ENCODE measurements around the gene FBXO5. TPM values are rescaled to one million over a fixed set of nuclear protein-coding genes. Genes with fewer than 3 reads are reported as not detected.

Gene FBXO5
- total and polyA plus RNA-seq, 2 experiments from 2014 or later, result 49.6 to 51.2 TPM

DNA sequence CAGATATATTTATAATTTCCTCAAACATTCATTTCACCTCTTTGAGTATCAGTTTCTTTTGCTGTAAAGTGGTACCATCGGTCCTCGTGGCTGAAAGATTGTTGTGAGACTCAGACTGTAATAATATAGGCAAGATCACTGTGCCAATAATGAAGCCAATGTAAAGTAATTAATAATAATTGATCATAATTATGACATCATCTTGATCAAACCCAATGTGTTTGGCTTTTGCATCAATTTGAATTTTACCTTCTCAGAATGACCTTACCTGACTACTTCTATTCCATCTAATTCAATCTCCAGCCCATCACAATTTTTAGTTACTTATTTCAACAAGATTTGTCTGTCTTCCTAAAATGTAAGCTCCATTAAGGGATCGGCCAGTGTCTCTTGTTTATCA, 35.5 kb upstream of the FBXO5 start:
- TF ChIP-seq, protein P1, sequence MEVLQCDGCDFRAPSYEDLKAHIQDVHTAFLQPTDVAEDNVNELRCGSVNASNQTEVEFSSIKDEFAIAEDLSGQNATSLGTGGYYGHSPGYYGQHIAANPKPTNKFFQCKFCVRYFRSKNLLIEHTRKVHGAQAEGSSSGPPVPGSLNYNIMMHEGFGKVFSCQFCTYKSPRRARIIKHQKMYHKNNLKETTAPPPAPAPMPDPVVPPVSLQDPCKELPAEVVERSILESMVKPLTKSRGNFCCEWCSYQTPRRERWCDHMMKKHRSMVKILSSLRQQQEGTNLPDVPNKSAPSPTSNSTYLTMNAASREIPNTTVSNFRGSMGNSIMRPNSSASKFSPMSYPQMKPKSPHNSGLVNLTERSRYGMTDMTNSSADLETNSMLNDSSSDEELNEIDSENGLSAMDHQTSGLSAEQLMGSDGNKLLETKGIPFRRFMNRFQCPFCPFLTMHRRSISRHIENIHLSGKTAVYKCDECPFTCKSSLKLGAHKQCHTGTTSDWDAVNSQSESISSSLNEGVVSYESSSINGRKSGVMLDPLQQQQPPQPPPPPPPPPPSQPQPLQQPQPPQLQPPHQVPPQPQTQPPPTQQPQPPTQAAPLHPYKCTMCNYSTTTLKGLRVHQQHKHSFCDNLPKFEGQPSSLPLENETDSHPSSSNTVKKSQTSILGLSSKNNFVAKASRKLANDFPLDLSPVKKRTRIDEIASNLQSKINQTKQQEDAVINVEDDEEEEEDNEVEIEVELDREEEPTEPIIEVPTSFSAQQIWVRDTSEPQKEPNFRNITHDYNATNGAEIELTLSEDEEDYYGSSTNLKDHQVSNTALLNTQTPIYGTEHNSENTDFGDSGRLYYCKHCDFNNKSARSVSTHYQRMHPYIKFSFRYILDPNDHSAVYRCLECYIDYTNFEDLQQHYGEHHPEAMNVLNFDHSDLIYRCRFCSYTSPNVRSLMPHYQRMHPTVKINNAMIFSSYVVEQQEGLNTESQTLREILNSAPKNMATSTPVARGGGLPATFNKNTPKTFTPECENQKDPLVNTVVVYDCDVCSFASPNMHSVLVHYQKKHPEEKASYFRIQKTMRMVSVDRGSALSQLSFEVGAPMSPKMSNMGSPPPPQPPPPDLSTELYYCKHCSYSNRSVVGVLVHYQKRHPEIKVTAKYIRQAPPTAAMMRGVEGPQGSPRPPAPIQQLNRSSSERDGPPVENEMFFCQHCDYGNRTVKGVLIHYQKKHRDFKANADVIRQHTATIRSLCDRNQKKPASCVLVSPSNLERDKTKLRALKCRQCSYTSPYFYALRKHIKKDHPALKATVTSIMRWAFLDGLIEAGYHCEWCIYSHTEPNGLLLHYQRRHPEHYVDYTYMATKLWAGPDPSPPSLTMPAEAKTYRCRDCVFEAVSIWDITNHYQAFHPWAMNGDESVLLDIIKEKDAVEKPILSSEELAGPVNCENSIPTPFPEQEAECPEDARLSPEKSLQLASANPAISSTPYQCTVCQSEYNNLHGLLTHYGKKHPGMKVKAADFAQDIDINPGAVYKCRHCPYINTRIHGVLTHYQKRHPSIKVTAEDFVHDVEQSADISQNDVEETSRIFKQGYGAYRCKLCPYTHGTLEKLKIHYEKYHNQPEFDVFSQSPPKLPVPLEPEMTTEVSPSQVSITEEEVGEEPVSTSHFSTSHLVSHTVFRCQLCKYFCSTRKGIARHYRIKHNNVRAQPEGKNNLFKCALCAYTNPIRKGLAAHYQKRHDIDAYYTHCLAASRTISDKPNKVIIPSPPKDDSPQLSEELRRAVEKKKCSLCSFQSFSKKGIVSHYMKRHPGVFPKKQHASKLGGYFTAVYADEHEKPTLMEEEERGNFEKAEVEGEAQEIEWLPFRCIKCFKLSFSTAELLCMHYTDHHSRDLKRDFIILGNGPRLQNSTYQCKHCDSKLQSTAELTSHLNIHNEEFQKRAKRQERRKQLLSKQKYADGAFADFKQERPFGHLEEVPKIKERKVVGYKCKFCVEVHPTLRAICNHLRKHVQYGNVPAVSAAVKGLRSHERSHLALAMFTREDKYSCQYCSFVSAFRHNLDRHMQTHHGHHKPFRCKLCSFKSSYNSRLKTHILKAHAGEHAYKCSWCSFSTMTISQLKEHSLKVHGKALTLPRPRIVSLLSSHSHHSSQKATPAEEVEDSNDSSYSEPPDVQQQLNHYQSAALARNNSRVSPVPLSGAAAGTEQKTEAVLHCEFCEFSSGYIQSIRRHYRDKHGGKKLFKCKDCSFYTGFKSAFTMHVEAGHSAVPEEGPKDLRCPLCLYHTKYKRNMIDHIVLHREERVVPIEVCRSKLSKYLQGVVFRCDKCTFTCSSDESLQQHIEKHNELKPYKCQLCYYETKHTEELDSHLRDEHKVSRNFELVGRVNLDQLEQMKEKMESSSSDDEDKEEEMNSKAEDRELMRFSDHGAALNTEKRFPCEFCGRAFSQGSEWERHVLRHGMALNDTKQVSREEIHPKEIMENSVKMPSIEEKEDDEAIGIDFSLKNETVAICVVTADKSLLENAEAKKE (CRISPR knock-in tag; IDR thresholded peaks at IDR 0.05), result no peak
- no peak for TF ChIP-seq ZNF331 (CRISPR knock-in tag; IDR thresholded peaks at IDR 0.05; ENCODE audit: low read depth)
- no peak for TF ChIP-seq NANOG (IDR thresholded peaks at IDR 0.05; ENCODE audit: borderline replicate concordance)
- no peak for TF ChIP-seq JUNB (IDR thresholded peaks at IDR 0.05; ENCODE audit: unreplicated experiment)
- no peak for TF ChIP-seq EZH2 (IDR thresholded peaks at IDR 0.05; ENCODE audit: low read depth, unreplicated experiment)
- TF ChIP-seq CREB1 (CRISPR knock-in tag; IDR thresholded peaks at IDR 0.05; ENCODE audit: low read depth), result no peak
- TF ChIP-seq, protein P2, sequence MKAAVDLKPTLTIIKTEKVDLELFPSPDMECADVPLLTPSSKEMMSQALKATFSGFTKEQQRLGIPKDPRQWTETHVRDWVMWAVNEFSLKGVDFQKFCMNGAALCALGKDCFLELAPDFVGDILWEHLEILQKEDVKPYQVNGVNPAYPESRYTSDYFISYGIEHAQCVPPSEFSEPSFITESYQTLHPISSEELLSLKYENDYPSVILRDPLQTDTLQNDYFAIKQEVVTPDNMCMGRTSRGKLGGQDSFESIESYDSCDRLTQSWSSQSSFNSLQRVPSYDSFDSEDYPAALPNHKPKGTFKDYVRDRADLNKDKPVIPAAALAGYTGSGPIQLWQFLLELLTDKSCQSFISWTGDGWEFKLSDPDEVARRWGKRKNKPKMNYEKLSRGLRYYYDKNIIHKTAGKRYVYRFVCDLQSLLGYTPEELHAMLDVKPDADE (IDR thresholded peaks at IDR 0.05), result no peak
- H3K27me3 ChIP-seq (ENCODE audit: insufficient read depth), result no peaks in the 10 kb centered on the region
- H3K4me1 Mint-ChIP-seq, result no peaks in the 10 kb centered on the region

More for the DNA sequence above, 35.5 kb upstream of the FBXO5 start:
- H4K20me1 ChIP-seq (replicated peaks; ENCODE audit: insufficient read depth), result no peaks in the 10 kb centered on the region
- no peak for DNase-seq (ENCODE audit: low spot score)
- no peaks in the 10 kb centered on the region for H3F3A ChIP-seq (replicated peaks; ENCODE audit: low read depth)
- no peak overlapping the region for H3K27ac Mint-ChIP-seq
- no peaks in the 10 kb centered on the region for H3K27me3 Mint-ChIP-seq (ENCODE audit: insufficient read depth, low read depth, poor library complexity)
- ATAC-seq, result no peak
- no peak overlapping the region for H3K4me2 ChIP-seq
- no peaks in the 10 kb centered on the region for H3K4me1 ChIP-seq (ENCODE audit: insufficient read depth)
- H3K79me2 ChIP-seq (replicated peaks; ENCODE audit: insufficient read depth), result no peaks in the 10 kb centered on the region
- H3K9me3 Mint-ChIP-seq, result no peaks in the 10 kb centered on the region; the same call in 2 of the 3 replicates
- no peak overlapping the region for H3K27ac ChIP-seq (ENCODE audit: low read depth)
- no peaks in the 10 kb centered on the region for H3K36me3 Mint-ChIP-seq (ENCODE audit: low read depth)
- no peak overlapping the region for H2AFZ ChIP-seq
- no peaks in the 10 kb centered on the region for H3K9me2 ChIP-seq (ENCODE audit: insufficient read depth)
- H3K4me3 ChIP-seq, result no peak overlapping the region
- no peaks in the 10 kb centered on the region for H3K36me3 ChIP-seq (ENCODE audit: insufficient read depth)
- no peak overlapping the region for H3K4me3 Mint-ChIP-seq
